Erythroblast (primary cell): ENCODE results near the gene FILIP1L.

ENCODE experiments used
- GATA1 ChIP-seq: IDR thresholded peaks from 2 replicates; pipeline ENCODE4 v1.6.1; 2011; ENCODE audit warnings: low read depth, mild to moderate bottlenecking, control low read depth, low read length, moderate library complexity
- POLR2A ChIP-seq: IDR thresholded peaks from 2 replicates; pipeline ENCODE4 v1.6.1; 2011; ENCODE audit warnings: mild to moderate bottlenecking, low read length

DNA sequence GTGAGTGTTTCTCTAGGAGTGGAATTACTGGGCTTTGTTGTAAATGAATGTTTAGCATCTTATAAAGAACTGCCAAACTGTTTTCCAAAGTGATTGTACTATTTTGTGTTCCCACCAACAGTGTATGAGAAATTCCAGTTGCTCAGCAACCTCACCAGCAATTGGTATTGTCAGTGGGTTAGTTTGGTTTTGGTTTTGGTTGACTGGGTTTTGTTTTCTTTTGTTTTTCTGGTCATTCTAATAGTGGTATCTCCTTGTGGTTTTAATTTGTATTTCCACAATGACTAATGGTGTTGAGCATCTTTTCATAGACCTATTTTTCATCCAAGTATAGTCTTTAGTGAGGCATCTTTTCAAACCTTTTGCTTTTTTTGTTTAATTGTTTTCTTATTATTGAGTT, 27.1 kb downstream of the FILIP1L start:
- TF ChIP-seq POLR2A (no peak), GATA1 (no peak)
